ENCODE measurements around the gene ZNF444.

DNA sequence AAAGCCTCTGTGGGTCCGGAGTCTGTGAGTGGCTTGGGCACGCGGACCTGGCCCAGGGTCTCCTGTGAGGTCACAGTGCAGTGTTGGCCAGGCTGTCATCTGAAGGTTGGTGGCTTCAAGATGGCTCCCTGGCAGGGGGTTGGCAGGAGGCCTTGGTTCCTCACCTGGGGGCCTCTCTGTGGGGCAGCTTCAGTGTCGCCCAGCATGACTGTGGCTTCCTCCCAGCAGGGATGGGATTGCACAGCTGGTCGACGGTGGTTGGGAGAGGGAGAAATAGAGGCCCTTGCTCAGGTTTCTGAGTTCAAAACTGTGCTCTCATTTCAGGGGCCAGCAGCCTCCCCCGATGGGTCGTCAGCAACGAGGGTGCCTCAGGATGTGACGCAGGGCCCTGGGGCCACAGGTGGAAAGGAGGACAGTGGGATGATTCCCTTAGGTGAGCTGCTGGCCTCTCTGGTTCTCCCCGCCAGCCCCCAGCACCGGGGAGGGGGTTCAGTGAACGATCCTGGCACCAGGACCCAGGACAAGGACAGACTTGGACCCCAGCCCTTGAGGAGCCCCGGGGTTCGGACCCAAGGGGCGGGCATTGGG, 17.2 kb downstream of the ZNF444 start:
- no peak for TF ChIP-seq POLR2AphosphoS5 (IDR thresholded peaks at IDR 0.05)
- TF ChIP-seq, protein P1, sequence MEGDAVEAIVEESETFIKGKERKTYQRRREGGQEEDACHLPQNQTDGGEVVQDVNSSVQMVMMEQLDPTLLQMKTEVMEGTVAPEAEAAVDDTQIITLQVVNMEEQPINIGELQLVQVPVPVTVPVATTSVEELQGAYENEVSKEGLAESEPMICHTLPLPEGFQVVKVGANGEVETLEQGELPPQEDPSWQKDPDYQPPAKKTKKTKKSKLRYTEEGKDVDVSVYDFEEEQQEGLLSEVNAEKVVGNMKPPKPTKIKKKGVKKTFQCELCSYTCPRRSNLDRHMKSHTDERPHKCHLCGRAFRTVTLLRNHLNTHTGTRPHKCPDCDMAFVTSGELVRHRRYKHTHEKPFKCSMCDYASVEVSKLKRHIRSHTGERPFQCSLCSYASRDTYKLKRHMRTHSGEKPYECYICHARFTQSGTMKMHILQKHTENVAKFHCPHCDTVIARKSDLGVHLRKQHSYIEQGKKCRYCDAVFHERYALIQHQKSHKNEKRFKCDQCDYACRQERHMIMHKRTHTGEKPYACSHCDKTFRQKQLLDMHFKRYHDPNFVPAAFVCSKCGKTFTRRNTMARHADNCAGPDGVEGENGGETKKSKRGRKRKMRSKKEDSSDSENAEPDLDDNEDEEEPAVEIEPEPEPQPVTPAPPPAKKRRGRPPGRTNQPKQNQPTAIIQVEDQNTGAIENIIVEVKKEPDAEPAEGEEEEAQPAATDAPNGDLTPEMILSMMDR (IDR thresholded peaks at IDR 0.05), result no peak

All from prostate gland (tissue), 2 donors.